ENCODE data around the gene DUOXA1. TPM values are rescaled to one million over a fixed set of nuclear protein-coding genes. Genes with fewer than 3 reads are reported as not detected.

Gene DUOXA1
- total and polyA plus RNA-seq, 2 experiments from 2014 or later, result not detected

DNA sequence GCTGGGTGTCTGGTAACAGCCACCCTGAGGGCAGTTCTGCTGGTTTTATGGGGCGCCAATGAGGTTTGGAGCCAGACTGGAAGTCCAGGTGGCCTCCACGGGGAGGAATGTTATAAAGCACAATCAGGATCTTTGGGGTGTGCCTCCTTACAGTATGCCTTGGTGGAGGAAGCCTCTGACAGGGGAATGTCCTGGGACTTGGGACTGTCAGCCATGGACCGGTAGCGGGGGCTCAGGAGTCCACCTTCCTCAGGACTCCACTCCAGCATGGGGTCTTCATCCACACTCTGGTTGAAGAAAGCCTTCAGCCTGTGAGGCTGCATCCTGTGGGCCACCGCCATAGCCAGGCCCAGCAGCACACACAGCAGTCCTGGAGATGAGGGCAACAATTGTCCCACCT is 10.7 kb downstream of the DUOXA1 start:
- ATAC-seq (no peak), DNase-seq (ENCODE audit: low spot score) (no peak)
- Histone ChIP-seq H3K27ac (ENCODE audit: low read depth) (no peak overlapping the region), H3K9me2 (ENCODE audit: insufficient read depth) (no peaks in the 10 kb centered on the region), H2AFZ (no peak overlapping the region), H3K4me2 (no peak overlapping the region), H3K27me3 (ENCODE audit: insufficient read depth) (peaks cover 92% of the 10 kb centered on the region), H3F3A (replicated peaks; ENCODE audit: low read depth) (no peaks in the 10 kb centered on the region), H3K4me3 (no peak overlapping the region), H3K79me2 (replicated peaks; ENCODE audit: insufficient read depth) (no peaks in the 10 kb centered on the region), H3K4me1 (ENCODE audit: insufficient read depth) (peaks cover 22% of the 10 kb centered on the region), H4K20me1 (replicated peaks; ENCODE audit: insufficient read depth) (peaks cover 4% of the 10 kb centered on the region; the same call in 1 of the 2 replicates), H3K36me3 (ENCODE audit: insufficient read depth) (no peaks in the 10 kb centered on the region)
- no peak overlapping the region for H3K4me3 Mint-ChIP-seq
- H3K27ac Mint-ChIP-seq, result no peak overlapping the region
- peaks cover 11% of the 10 kb centered on the region for H3K4me1 Mint-ChIP-seq
- H3K27me3 Mint-ChIP-seq (ENCODE audit: insufficient read depth, low read depth, poor library complexity), result peaks cover 57% of the 10 kb centered on the region
- no peaks in the 10 kb centered on the region for H3K36me3 Mint-ChIP-seq (ENCODE audit: low read depth)
- TF ChIP-seq CREB1 (CRISPR knock-in tag; IDR thresholded peaks at IDR 0.05; ENCODE audit: low read depth) (no peak), NANOG (IDR thresholded peaks at IDR 0.05; ENCODE audit: borderline replicate concordance) (no peak), EZH2phosphoT487 (IDR thresholded peaks at IDR 0.05; ENCODE audit: unreplicated experiment) (no peak), STAT1 (IDR thresholded peaks at IDR 0.05; ENCODE audit: unreplicated experiment) (no peak), ZNF114 (CRISPR knock-in tag; IDR thresholded peaks at IDR 0.05) (no peak), EZH2 (IDR thresholded peaks at IDR 0.05; ENCODE audit: low read depth, unreplicated experiment) (no peak), JUNB (IDR thresholded peaks at IDR 0.05; ENCODE audit: unreplicated experiment) (no peak), ZNF331 (CRISPR knock-in tag; IDR thresholded peaks at IDR 0.05; ENCODE audit: low read depth) (no peak), POLR2AphosphoS5 (IDR thresholded peaks at IDR 0.05; ENCODE audit: low read depth) (no peak)
- TF ChIP-seq, protein P1, sequence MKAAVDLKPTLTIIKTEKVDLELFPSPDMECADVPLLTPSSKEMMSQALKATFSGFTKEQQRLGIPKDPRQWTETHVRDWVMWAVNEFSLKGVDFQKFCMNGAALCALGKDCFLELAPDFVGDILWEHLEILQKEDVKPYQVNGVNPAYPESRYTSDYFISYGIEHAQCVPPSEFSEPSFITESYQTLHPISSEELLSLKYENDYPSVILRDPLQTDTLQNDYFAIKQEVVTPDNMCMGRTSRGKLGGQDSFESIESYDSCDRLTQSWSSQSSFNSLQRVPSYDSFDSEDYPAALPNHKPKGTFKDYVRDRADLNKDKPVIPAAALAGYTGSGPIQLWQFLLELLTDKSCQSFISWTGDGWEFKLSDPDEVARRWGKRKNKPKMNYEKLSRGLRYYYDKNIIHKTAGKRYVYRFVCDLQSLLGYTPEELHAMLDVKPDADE (IDR thresholded peaks at IDR 0.05), result no peak
- TF ChIP-seq, protein P2, sequence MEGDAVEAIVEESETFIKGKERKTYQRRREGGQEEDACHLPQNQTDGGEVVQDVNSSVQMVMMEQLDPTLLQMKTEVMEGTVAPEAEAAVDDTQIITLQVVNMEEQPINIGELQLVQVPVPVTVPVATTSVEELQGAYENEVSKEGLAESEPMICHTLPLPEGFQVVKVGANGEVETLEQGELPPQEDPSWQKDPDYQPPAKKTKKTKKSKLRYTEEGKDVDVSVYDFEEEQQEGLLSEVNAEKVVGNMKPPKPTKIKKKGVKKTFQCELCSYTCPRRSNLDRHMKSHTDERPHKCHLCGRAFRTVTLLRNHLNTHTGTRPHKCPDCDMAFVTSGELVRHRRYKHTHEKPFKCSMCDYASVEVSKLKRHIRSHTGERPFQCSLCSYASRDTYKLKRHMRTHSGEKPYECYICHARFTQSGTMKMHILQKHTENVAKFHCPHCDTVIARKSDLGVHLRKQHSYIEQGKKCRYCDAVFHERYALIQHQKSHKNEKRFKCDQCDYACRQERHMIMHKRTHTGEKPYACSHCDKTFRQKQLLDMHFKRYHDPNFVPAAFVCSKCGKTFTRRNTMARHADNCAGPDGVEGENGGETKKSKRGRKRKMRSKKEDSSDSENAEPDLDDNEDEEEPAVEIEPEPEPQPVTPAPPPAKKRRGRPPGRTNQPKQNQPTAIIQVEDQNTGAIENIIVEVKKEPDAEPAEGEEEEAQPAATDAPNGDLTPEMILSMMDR (conservative IDR thresholded peaks at IDR 0.05; ENCODE audit: low read depth in 2 of 2), result no peak
- TF ChIP-seq, protein P3, sequence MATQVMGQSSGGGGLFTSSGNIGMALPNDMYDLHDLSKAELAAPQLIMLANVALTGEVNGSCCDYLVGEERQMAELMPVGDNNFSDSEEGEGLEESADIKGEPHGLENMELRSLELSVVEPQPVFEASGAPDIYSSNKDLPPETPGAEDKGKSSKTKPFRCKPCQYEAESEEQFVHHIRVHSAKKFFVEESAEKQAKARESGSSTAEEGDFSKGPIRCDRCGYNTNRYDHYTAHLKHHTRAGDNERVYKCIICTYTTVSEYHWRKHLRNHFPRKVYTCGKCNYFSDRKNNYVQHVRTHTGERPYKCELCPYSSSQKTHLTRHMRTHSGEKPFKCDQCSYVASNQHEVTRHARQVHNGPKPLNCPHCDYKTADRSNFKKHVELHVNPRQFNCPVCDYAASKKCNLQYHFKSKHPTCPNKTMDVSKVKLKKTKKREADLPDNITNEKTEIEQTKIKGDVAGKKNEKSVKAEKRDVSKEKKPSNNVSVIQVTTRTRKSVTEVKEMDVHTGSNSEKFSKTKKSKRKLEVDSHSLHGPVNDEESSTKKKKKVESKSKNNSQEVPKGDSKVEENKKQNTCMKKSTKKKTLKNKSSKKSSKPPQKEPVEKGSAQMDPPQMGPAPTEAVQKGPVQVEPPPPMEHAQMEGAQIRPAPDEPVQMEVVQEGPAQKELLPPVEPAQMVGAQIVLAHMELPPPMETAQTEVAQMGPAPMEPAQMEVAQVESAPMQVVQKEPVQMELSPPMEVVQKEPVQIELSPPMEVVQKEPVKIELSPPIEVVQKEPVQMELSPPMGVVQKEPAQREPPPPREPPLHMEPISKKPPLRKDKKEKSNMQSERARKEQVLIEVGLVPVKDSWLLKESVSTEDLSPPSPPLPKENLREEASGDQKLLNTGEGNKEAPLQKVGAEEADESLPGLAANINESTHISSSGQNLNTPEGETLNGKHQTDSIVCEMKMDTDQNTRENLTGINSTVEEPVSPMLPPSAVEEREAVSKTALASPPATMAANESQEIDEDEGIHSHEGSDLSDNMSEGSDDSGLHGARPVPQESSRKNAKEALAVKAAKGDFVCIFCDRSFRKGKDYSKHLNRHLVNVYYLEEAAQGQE (IDR thresholded peaks at IDR 0.05; ENCODE audit: unreplicated experiment), result no peak
- TF ChIP-seq, protein P4, sequence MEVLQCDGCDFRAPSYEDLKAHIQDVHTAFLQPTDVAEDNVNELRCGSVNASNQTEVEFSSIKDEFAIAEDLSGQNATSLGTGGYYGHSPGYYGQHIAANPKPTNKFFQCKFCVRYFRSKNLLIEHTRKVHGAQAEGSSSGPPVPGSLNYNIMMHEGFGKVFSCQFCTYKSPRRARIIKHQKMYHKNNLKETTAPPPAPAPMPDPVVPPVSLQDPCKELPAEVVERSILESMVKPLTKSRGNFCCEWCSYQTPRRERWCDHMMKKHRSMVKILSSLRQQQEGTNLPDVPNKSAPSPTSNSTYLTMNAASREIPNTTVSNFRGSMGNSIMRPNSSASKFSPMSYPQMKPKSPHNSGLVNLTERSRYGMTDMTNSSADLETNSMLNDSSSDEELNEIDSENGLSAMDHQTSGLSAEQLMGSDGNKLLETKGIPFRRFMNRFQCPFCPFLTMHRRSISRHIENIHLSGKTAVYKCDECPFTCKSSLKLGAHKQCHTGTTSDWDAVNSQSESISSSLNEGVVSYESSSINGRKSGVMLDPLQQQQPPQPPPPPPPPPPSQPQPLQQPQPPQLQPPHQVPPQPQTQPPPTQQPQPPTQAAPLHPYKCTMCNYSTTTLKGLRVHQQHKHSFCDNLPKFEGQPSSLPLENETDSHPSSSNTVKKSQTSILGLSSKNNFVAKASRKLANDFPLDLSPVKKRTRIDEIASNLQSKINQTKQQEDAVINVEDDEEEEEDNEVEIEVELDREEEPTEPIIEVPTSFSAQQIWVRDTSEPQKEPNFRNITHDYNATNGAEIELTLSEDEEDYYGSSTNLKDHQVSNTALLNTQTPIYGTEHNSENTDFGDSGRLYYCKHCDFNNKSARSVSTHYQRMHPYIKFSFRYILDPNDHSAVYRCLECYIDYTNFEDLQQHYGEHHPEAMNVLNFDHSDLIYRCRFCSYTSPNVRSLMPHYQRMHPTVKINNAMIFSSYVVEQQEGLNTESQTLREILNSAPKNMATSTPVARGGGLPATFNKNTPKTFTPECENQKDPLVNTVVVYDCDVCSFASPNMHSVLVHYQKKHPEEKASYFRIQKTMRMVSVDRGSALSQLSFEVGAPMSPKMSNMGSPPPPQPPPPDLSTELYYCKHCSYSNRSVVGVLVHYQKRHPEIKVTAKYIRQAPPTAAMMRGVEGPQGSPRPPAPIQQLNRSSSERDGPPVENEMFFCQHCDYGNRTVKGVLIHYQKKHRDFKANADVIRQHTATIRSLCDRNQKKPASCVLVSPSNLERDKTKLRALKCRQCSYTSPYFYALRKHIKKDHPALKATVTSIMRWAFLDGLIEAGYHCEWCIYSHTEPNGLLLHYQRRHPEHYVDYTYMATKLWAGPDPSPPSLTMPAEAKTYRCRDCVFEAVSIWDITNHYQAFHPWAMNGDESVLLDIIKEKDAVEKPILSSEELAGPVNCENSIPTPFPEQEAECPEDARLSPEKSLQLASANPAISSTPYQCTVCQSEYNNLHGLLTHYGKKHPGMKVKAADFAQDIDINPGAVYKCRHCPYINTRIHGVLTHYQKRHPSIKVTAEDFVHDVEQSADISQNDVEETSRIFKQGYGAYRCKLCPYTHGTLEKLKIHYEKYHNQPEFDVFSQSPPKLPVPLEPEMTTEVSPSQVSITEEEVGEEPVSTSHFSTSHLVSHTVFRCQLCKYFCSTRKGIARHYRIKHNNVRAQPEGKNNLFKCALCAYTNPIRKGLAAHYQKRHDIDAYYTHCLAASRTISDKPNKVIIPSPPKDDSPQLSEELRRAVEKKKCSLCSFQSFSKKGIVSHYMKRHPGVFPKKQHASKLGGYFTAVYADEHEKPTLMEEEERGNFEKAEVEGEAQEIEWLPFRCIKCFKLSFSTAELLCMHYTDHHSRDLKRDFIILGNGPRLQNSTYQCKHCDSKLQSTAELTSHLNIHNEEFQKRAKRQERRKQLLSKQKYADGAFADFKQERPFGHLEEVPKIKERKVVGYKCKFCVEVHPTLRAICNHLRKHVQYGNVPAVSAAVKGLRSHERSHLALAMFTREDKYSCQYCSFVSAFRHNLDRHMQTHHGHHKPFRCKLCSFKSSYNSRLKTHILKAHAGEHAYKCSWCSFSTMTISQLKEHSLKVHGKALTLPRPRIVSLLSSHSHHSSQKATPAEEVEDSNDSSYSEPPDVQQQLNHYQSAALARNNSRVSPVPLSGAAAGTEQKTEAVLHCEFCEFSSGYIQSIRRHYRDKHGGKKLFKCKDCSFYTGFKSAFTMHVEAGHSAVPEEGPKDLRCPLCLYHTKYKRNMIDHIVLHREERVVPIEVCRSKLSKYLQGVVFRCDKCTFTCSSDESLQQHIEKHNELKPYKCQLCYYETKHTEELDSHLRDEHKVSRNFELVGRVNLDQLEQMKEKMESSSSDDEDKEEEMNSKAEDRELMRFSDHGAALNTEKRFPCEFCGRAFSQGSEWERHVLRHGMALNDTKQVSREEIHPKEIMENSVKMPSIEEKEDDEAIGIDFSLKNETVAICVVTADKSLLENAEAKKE (CRISPR knock-in tag; IDR thresholded peaks at IDR 0.05), result no peak
- H3K9me3 Mint-ChIP-seq, result peaks cover 8% of the 10 kb centered on the region; the same call in 2 of the 3 replicates
